Dedifferentiated amniotic fluid mesenchymal stem cell (primary cell): ENCODE results near the gene IL31RA.

ENCODE experiments used
- DNase-seq: peaks from one replicate; pipeline ENCODE4 v3.0.0-alpha.2; 2016; ENCODE audit errors: extremely low spot score

IL31RA gene

GRCh38 chr5:55860288-55860687, 9.1 kb downstream of the IL31RA start:
- DNase-seq = no peak

- DNase-seq = no peak
Observed at GRCh38 chr5:55860709-55861108, 9.6 kb downstream of the IL31RA start.

DNA sequence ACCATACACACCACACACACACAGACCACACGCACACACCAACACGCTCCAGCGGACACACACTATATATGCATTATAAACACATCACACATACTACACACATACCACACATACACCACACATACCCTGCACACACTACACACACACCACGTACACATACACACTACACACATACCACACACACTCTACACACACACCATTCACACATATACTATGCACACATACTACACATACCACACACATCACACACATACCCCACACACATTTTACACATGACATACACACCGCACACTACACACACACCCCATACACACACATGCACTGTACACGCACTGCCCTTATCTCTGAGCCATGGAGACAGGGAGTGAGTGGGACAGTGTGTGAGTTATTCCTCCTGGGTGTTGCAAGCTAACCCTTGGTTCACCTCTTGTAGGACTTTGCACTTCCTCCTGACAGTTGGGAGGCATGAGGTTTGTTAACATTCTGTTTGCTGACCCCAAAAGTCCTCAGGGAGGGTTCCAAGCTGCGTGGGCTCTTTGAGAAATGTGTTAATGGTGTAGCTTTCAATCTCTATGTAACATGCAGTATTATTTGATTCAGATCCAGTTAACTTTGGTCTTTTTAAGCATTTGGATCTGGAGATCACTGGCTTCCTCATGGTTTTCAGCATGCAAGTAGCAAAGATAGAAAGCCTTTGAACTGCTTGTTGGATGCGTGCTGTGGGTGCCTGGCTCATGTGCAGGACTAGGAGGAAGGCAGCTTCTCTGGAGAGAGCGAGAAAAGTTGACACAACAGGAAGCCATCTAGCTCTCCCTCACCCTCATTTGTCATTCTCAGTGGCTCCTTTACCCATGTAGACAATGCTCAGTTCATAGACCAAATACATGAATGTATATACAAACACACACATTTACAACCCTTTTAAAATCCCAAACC, 13.7 kb downstream of the IL31RA start:
- DNase-seq = no peak

DNA sequence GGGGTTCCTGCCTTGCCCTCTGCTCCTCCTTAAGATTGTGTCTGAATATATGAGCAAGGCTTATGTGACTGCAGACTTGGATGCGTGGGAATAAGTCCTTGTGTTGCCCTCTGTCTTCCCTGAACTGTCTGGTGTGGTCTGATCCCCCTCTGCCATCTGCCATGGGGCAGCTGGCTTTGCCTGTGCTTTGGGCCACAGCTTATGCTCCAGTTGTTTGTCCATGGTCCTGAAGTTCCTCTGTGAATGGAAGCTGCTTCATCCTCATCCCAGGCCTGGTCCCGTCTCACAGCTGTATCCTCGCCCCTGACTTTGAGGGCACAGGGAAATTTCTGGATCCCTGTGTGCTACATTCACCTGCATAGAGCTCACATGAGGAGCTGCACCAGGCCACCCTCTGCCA, 14.7 kb downstream of the IL31RA start:
- DNase-seq = no peak

- no peak for DNase-seq
Observed at GRCh38 chr5:55866485-55866884, 15.3 kb downstream of the IL31RA start.

- no peak for DNase-seq
Observed at GRCh38 chr5:55866934-55867333, 15.8 kb downstream of the IL31RA start.

- DNase-seq = peak; percentile 76
Observed at GRCh38 chr5:55868846-55869245, 17.7 kb downstream of the IL31RA start.

DNA sequence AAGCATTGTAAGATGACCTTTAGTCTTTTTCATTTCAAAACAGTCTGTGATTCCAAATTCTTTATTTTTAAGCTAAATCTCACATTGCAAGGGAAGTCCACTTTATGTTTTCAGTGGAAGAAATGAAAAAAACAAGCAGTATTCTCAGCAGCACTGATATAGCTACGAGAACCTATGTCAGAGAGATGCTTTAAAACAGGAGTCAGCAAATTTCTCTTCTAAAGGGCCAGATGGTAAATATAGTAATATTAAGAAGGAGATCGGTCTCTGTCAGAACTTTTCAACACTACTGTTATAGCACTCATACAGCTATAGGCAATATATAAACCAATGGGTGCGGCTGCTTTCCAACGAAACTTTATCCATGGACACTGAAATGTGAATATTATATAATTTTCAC, 18.7 kb downstream of the IL31RA start:
- no peak for DNase-seq

DNA sequence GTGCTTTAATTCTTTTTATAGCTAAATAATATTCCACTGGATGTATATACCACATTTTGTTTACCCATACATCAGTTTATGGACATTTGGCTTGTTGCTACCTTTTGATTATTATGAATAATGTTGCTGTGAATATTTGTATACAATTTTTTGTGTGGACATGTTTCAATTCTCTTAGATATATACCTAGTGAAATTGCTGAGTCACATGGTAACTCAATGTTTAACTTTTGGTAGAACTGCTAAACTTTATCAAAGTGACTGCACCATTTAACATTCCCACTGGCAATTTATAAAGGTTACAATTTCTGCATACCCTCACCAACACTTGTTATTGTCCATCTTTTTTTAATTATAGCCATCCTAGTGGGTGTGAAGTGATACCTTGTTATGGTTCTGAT, 22.1 kb downstream of the IL31RA start:
- DNase-seq = no peak

- no peak for DNase-seq
Observed at GRCh38 chr5:55877655-55878054, 26.5 kb downstream of the IL31RA start.

DNA sequence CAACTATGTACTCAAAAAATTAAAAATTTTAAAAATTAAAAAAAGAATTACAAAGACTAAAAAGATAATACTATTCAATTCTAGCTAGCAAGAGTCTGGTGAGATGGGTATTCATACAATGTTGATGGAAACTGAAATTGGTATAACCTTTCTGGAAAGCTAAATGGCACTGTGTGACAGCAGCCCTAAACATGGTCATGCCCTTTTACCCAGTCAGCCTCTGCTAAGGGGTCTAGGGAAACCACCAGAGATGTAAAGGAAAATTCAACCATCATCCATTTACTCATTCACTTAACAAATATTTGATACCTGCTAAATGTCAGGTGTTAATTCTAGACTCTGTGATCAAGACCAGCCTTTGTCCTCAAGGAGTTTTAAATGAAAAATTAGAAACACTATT, 29.3 kb downstream of the IL31RA start:
- no peak for DNase-seq

- DNase-seq = no peak
Observed at GRCh38 chr5:55885359-55885758, 34.2 kb downstream of the IL31RA start.

DNA sequence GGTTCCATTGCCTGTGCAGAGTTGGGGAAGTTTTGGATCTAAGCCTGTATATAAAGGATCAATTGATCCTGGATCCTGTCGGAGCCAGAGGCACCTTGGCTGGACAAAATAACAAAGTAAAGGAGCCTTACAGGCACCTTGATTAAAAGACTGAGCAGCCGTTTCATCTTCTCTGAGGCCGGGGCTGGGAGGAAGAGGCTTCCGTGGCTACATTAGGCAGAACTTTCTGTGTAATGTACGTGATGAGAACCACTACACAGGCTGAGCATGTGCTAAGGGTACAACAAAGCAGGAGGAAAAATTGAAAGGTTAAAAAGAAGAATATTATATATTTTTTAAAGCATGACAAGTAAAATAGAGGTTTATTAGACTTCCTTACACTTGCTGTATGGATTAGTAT, 37.0 kb downstream of the IL31RA start:
- no peak for DNase-seq

DNA sequence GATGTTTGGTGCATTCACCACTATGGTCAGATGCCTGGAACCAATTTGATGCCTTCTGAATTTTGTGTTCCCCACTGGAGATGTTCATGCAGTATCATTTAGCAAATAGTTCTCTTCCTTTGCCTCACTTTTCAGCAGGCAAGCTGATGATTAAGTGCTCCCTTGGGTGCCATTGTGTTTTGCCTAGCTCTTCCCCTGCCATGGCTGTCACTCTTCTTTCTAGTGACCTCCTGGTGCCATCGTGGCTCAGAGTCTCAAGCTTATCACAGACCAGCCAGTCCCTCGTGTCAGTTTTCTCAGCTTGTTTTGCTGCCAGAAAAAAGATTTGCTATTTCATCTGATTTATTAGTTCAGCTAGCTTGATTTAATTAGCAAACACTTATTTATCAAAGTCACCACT, 41.3 kb downstream of the IL31RA start:
- no peak for DNase-seq

DNA sequence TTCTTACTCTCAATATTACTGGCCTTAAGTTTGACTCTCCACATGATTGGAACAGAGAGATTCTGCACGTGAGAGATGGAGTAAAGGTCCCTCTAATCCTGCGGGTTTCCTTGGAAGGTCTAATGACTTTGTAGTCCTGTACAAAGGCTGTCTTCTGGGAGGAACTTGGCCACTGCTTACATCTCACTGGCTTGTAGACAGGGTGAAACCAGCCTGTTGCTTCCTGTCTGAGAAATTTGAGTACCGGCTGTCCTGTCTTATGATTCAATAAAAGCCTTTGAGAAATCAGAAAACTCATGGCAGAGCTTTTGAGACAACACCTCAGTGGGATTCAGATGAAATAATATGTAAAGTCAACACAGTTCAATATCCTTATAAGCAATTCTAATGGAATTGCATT, 43.0 kb downstream of the IL31RA start:
- DNase-seq = no peak

DNA sequence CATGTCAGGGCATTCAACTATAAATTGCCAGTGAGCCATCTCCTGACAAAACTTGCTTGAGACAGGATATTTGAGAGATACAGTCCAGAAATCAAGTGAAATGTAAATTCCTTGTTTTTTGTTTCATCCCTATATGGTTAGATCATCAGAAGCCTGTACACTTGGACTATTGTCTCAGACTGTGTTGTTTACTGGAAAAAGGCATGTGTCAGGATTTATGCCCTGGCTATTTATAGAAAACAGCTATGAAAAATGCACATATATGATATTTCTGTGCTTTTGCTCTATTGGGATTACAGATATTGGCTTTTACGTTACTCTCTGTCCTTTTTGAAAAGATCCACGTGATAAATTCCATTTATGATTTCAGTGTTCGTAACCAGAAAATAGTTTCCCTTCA, 44.2 kb downstream of the IL31RA start:
- DNase-seq = no peak

- DNase-seq = no peak
Observed at GRCh38 chr5:55896238-55896637, 45.1 kb downstream of the IL31RA start.

- no peak for DNase-seq
Observed at GRCh38 chr5:55896663-55897062, 45.5 kb downstream of the IL31RA start.

DNA sequence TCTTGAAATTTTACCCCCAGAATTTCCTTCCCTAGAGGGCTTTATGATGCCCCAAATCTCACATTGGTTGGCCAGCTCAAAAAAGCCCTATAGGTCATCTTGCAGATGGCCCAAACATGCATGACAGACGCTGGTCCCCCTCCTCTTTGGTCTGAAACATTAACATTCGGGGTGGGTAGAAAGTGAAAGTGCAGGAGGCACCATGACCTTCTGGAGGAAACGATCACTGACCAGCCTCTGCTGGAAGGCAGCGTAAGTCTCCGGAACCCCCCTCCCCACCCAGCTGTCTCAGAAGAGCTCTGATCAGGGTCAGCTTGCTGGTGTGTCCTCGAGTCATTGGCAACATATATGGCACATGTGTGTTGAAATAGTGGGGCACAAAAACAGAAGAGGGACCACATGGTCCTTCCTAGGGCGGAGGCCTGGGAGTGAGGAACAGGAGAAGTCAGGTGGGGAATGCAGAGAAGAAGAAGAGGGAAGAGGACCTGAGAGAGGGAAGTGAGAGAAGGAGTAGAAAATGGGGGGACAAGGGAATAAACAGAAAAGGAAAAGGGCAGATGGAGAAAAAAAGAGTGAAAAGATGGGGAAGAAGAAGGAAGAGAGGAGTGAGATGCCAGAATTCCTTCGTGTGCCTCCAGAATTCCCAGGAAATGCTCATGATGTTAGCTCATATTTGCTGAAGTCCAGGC, 46.2 kb downstream of the IL31RA start:
- DNase-seq = no peak

DNA sequence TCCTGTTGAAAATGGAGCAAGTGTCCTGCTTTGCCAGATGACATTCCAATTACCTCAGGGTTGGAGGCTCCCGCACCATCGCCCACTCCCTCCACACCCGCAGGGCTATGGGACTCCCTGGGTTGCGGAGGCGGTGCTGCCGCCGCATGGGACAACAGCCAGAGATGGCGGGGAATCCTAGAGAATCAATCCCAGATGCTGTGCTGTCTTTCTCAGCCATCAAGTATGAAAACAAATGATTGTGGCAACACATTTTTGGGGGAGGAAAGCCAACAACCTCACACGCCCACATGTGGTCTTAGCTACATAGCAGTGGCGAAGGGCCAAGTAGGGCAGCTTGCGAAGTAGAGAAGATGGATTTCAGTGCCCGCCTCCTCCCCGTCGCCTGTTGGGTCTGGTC, 46.7 kb downstream of the IL31RA start:
- peak; percentile 96 for DNase-seq

- DNase-seq = no peak
Observed at GRCh38 chr5:55899344-55899743, 48.2 kb downstream of the IL31RA start.

DNA sequence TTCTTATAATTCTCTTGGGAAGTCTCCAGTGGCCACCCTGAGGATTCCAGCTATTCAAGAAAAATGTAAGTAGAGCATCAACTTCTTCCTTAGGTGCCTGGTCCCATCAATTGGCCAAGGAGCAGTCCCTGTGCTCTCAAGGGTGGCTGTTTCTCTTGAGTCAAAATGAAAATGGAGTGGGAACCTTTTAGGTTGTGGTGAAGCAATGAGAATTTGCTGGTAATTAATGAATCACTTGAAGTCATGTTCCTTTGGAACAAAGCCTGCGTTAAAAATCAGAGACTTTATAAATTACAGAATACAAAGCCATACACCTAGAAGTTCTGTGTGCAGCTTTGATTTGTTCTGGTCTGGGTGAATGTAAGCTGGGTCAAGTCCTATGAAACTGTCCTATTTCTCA, 48.9 kb downstream of the IL31RA start:
- no peak for DNase-seq

DNA sequence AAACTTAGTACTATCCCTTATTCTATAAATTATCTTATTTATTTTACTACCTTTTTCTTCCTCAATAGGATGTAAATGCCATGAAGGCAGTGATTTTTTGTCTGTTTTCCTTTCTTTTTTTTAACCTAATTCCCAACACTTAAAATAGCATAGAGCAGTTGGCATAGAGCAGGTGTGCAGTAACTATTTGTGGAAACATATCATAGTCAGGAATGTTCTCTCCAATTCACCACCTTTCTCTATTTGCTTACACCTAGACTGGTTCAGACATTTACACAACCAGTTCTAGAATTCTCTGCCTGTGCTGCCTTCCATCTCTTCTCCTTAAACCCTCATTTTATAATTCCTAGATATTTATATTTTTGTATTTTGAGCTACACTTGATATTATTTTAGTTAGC, 49.6 kb downstream of the IL31RA start:
- no peak for DNase-seq
